ENCODE measurements around the gene CCDC85B.
A peak's percentile ranks its signal among the peaks of the same experiment; 100 is the strongest.
"Not testable (repeated sequence)": the region's sequence is repeated elsewhere in the genome, so short reads cannot be mapped to it uniquely, and the experiment has no call there.

The CCDC85B gene

DNA sequence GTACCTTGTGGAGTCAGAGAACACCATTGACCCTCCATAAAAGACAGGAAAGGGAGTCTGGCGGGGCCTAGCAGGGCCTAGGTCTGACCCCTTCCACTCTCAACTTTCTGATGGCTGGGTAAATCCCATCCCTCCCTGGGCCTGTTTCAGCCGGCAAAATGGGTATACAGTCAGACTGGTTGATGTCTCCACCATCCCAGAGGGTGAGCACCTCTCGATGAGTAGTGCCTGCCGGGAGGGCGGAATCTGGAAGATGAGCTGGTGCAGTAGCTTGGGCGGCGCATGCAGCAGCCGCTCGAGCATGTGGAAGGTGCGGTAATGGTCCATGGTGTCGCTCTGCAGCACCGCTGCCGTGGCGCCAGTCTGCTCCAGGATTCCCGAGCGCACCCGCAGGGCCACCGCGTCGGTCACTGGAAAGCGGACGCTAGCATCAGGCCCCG lies 2.7 kb upstream of the CCDC85B start:
- DNase-seq, result no peak

DNA sequence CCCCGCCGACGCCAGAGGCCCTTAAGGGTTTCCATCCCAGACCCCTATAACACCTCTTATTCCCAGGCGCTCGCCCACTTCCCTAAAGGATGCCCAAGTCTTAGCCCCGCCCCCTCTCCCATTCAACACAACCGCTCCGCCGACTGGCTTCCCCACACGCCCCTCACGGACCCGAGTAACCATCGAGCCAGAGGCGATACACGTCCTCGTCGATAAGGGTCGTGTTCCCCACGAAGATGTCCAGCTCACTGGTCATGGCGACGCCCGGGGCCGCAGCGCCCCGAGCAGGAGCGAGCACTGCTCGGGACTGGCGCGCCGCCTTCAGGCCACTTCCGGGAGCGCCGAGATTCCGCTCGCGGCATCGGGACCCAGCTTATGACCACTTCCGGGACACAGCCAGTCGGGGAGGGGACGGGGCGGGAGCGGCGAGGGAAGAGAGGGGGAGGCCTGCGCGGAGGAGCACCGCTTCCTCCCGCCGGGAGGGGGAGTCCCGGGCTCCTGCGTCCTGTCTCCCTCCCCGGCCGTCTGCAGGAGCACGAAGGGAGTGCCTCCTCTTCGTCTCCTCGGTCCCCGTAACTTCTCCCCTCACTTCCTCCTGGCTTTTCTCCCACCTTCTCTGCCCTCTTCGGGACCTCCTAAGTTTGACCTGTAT lies 2.2 kb upstream of the CCDC85B start, which contains the start of gene FIBP:
FIBP (minus strand) TSS at position 309 of the 652 bp plus-strand sequence; CDS start at position 256, 53 bp downstream.
- DNase-seq, result peak; percentile 95

DNA sequence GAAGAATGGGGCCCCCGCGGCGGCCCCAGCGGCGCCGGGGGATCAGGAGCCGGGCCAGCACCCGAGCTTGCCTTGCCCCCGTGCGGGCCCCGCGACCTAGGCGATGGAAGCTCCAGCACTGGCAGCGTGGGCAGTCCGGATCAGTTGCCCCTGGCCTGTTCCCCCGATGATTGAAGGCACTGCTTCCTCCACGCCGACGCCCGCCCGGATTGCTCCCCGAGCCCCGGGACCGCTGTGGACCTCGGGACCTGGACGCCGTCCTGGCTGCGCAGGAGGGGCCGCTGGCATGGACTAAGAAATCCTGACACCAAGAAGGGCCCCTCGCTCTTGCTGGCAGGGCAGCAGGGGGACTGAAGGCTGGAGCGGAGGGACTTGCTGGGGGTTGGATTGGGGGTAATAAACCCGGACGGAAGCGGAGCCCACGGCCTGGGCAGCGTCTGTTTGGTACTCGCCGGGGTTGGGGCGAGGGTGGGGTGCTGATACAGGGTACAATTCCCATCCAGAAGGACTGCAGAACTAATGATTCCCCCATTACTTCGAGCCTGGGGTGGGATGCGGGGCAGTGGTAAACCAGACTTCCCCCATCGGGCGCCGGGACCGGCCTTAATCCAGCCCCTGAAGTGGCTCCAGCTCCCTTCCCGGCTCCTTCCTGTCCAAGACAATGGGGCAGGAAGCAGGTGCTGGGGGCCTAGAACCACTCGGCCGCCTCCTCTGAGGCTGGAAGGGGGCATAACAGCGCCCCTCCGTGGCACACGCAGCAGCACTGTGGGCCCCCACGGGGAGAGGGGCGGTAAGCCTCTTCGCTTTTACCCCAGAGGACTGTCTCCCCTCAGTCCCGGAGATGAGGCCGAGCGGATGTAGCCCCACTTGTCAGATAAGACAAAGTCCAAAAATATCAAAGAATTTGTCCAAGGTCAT lies 1.0 kb downstream of the CCDC85B start:
- no peak for DNase-seq

DNA sequence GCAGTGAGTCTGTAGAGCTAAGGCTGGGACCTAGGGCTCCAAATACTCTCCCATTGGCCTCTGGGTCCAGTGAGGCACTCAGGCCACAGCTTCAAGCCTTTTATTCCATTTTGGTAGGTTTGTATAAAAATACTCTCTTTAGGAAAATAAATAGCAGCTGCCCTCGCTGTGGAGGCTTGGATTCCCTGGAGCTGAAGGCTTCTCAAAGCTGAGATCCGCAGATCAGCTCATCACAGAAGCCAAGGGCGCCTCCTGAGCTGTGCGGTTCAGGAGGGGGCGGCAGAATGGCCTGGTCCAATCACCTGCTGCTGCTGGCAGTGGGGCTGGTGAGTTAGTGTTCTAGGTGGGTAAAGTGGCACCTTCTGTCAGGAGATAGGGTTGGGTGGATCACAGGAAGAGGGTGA lies 1.7 kb downstream of the CCDC85B start:
- not testable (repeated sequence) for DNase-seq

DNA sequence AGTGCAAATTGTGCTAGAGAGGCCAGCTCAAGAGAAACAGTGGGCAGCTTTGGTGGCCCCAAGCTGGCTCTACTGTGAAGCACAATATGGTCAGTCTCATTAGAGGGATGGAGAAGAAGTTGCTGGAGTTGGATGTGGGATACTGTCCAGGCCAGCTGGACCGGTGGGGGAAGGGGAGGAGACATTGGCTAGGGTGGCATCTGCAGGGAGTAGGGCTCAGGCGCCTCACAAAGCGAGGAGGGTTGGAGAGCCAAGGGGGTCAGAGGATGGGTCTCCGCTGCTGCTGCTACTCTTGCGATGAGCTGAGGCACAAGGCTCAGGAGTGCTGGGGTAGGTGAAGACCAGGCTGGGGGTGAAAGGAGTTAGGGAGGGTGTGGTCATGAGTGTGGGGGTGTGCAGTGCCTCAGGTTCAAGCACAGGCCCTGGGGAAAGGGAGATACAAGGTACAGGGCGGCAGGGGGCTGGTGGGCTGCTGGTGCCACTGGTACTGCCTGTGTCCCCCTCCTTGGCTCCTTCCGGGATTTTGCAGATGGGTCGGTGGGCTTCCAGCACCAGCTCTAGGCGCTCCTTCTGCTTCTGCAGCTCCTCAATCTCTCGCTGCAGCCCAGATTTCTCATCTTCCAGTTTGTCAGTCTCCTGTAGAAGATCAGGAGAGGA lies 2.3 kb downstream of the CCDC85B start:
- no peak for DNase-seq

DNA sequence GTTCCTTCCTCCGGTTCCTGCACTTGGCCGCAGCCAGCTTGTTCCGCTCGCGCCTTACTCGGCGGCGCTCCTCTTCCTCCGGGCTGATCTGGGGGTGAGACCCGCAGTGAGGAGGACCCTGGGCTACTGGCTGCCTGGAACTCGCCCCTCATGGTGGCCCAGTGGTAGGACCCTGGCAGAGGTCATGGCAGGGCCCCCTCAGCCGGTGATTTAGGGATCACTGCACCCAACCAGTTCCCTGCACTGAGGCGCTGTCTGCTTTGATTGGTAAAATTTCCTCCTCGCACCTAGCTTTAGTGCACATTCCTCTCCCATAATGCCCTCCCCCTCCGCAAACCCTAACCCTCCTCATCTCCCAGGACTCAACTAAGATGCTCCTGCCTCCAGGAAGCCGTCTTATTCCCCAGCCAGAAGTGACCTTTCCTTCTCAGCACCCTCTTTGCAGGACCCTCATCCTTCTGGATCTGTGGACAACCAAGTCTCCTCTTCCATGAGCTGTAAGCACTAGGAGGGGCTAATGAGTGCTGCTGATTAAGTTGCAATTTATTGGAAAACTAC lies 3.6 kb downstream of the CCDC85B start:
- no peak for DNase-seq

DNA sequence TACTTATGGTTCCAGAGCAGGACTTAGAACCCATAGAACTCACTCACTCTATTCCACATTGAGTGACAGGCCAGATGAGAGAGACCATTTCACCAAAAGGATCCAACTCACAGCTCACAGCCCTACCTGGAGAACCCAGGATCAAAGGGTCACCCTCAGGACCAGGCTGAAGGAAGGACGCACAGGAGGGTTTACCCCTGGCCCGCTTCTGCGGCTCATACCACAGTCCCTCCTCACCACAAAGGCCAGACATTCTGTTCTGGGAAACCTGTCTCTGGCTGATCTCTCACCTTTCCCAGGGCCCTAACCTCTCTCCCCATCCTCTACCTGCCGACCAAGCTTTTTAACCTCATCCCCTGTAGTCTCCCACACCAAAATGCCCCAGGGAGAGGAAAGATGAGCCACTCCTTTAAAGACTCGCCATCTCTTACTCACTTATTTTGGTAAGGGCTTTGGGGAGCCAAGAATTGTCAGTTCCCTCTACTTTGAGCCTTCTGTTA lies 5.1 kb downstream of the CCDC85B start:
- no peak for DNase-seq

DNA sequence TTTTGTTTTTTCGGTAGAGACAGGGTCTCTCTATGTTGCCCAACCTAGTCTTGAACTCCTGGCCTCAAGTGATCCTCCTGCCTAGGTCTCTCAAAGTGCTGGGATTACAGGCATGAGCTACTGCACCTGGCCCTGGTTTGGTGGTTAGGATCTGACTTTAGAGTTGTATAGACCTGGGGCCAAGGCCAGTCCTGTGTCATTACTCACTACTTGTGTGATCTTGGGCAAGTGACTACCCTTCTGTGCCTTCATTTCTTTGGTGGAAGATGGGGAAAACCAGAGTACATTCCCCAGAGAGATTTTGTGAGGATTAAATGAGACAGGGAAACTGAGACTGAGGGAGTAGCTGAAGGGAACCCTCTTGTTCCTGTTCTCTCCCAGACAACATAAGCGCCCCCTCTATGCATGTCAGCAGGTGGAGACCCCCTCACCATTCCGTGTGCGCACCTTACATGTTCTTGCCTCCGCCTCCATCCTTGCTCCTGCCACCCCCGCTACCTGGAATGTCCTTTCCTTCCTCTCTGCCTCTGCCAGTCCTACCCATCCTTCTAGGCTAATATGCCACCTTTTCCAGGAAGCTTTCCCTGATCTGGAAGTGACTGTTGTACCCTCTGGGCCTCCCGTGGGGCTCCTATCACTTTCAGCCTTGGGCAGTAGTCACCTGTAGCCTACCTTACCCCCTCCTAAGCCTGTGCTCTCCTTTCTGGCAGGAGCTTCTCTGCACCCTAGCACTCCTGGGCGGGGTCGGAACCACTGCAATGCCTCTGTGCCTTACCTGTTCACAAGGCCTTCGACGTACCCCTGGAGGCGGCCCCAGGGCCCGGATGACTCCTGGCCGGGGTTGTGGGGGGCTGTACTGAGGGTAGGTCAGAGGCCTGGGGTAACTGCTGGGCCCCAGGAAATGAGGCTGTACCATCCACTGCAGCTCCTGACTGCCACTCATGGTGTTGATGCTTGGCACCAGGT lies 5.8 kb downstream of the CCDC85B start:
- no peak for DNase-seq

DNA sequence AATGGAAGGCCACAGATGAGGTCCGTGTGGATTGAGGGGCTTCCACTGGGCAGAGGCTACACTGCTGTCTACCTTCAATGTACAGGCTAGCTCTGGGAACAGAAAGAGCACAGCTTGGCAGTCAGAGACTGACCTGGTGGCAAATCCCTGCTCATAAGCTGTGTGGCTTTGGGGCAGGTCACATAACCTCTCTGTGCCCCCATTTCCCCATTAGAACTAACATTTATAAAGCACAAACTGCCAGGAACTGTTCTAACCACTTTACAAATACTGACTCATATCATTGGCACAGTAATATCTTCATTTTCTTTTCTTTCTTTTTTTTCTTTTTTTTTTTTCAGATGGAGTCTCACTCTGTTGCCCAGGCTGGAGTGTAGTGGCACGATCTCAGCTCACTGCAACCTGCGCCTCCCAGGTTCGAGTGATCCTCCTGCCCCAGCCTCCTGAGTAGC lies 6.6 kb downstream of the CCDC85B start:
- no peak for DNase-seq

DNA sequence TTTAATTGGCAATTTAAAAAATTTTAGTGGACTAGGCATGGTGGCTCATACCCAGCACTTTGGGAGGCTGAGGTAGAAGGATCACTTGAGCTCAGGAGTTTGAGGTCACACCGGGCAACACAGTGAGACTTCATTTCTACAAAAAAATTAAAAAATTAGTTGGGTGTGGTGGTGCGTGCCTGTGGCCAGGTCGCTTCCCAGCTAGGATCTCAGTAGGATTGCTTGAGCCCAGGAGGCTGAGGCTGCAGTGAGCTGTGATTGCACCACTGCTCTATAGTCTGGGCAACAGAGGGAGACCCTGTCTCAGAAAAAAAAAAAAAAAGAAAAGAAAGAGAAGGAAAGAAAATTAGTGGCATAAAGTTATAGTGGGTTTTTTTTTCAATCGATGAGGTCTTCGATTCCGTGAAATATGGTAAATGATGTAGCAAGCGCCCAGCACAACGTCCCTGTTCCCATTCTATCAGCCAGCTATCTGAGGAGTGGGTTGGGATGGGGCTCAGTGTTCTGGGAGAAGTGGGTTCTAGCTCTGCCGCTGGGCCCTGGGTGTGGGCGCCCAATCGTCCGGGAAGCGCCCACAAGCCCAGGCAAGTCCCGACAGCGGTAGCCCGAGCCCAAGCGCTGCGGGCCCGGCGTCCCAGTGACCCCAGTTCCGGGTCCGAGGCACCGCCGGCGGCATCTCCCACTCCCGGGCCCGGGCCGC lies 8.3 kb downstream of the CCDC85B start:
- DNase-seq, result no peak

DNA sequence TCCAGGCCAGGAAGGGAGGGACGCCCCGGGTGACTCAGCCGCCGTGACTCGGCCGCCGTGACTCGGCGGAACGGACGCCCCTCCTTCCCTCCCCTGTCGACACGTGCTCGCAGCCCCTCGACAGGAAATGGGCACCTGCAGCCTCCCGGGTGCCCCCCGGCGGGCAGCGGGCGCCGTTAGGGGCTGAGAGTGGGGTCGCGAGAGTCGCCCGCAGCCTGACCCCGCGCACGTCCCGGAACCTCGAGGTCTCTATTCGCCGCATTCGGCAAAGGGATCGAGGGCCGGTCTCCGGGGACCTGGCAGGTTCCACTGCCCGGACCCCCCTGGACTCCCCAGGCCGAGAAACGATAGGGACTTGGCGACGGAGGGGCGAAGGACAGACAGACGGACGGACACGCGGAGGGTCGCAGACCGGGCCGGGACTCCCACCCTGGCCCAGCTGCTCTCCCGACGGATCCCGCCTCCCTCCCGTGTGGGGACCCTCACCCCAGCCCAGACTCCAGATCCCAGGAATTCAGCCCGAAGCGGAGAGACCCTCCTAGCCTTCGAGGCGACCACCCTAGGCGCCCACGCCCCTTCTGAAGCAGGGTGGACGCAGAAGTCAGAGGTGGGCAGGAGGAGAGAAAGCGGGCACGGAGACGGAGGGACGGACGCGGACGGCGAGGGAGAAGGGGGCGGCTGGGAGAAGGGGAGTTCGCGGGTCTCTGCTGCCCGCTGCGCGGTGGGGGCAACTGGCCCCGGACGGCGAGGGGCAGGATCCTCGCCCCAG lies 9.1 kb downstream of the CCDC85B start:
- no peak for DNase-seq

DNA sequence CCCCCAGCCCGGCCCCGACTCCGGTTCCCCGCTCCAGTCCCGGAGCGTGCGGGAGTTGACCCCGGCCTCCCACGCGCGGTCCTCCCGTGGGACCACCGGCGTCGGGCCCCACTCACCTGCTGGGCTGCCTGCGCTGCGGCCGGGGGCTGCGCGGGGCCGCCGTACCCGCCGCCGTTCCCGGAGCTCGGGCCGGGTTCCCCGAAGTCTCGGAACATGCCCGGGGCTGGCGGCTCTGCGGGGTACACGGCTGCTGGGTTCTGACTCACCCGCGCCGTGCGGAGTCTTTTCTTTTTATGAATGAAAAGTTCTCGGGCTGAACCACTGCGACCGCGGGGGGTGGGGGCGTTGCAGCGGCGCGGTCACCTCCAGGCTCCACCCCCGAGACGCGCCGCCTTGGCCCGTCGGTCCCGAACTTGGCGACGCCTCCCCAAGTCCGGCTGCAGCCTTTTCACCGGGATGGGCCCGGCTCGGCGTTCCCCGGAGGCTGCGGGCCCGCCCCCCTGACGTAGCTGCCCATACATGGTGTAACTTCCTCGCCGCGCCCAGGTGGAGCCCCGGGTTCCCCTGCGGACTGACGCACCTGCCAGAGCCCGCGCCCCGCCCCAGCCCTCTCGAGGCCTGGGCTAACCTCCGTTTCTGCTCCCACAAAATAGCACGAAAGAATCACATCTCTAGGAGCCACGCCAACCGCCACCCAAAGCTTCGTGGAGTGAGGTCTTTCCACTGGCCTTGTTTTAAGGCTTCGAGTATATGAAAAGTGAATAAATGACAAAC lies 9.8 kb downstream of the CCDC85B start, which contains the start of gene FOSL1:
FOSL1 (minus strand) TSS at position 264 of the 774 bp plus-strand sequence; CDS start at position 215, 49 bp downstream.
- peak; percentile 46 for DNase-seq

DNA sequence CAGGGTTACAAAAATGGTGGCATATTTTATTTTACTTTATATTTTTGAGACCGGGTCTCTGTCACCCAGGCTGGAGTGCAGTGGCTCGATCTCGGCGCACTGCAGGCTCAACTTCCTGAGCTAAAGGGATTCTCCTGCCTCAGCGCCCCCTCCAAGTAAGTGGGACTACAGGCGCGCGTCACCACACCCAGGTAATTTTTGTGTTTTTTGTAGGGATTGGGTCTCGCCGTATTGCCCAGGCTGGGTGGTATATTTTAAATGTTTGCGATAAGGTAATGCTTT lies 10.4 kb downstream of the CCDC85B start:
- DNase-seq, result no peak

DNA sequence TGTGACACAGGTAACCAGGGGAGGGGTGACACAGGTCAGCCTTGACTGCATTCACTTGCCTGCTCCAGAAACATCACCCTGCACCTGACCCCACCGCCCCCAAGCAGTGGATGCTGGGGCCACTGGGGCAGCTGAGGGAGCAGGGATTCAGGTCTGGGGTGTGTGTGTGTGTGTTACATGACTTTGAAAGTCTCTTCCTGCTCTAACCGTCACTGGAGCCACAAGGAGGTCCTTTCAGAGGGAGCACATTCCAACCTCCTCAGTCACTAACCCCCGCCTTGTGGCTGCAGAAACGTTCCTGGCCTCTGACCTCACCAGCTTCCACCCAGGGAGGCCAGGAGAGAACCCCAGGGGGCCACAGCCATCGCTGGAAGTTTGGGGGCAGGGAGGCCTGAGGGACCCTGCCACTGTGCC lies 12.6 kb downstream of the CCDC85B start:
- DNase-seq, result no peak

DNA sequence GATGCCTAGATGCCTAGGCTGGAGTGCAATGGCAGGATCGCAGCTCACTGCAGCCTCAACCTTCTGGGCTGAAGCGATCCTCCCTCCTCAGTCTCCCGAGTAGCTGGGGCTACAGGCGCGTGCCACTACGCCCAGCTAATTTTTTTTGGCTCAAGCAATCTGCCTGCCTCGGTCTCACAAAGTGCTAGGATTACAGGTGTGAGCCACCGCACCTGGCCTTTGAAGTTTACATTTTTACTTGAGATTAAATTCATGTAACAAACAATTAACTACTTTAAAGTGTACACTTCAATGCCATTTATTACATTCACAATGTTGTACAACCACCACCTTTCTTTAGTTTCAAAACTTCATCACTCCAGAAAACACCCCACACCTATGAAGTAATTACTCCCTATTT lies 13.2 kb downstream of the CCDC85B start:
- no peak for DNase-seq

DNA sequence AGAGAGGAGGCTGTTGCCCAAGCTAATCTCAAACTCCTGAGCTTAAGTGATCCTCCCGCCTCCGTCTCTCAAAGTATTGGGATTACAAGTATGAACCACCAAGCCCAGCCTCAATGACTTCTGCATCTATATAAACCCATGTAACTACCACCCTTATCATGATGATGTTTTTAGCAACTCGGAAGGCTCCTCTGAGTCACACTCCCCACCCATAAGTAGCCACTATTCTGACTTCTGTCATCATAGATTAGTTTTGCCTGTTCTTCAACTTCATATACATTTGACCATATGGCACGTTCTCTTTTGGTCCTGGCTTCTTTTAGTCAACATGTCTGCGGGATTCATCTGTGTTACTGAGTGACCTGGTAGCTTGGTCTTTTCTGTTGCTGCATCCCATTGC lies 16.1 kb downstream of the CCDC85B start:
- DNase-seq, result no peak

DNA sequence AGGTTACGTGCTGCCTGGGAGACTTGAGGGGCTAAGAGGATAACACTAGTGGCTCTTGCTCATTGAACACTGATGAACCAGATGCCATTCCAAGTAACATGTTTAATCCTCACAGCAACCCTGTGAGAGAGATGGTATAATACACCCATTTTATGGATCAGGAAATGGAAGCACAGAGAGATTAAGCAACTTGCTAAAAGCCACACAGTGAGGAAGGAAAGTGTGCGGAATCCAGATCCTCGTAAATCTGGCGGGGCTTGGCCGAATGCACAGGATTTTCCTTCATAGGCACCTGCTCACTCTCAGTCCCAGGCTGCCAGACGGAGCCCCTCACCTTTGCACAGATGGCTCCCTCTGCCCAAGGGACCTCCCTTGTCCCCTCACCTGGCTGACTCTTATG lies 17.4 kb downstream of the CCDC85B start:
- peak; percentile 50 for DNase-seq

DNA sequence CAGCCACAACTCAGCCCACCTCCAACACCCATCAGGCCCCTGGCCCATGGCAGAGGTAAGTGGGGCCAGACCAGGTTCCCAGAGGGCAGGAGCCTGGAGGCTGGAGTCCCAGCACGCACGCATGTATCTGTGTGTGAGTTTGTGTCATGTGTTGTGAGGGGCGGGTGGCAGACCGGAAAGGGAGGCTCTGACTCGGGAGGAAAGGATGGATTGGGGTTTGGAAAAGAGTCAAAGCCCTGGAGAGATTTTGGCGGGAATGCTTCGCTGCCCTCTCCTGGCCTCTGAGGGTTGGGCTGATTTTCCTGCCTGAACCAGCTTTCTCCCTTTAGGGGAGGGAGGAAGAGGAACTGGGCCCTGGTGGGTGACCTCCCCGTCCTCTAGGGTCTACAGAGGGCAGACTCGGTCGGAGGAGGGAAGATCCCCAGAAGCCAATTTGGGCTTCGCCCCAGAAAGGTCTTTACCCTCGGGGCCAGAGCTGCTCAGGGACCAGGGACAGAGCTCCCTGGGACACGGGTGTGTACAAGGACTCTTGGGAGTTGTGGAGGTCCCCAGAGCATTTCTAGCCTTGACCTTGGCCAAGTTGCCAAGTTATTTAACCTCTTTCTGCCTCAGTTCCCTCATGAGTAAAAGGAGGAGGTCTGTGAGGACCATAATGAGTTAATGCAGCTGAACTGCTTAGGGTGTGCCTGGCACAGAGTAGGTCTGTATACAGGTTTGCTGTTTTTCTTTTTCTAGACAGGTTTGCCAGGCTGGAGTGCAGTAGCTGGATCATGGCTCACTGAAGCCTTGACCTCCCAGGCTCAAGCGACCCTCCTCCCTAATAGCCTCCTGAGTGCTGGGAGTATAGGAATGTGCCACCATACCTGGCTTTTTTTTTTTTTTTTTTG lies 21.5 kb downstream of the CCDC85B start:
- no peak for DNase-seq
